TTC549 (cell line): ENCODE results near the gene COBLL1.
"Not testable (repeated sequence)": the region's sequence is repeated elsewhere in the genome, so short reads cannot be mapped to it uniquely, and the experiment has no call there.

Experiments
- FAIRE-seq: peaks from 2 replicates; lab custom pipeline; 2012; peaks lifted over from hg19 to GRCh38; lab: Jason Lieb, UNC

The COBLL1 gene

GRCh38 chr2:164841719-164842623 is at the start of gene COBLL1:
Gene COBLL1 (minus strand): TSS chr2:164841823. CDS start chr2:164841196, 627 bp downstream.
- FAIRE-seq: no peak

- no peak for FAIRE-seq
Observed at GRCh38 chr2:164890544-164890943, 48.9 kb upstream of the COBLL1 start.

- no peak for FAIRE-seq
Observed at GRCh38 chr2:164888592-164888991, 47.0 kb upstream of the COBLL1 start.

- no peak for FAIRE-seq
Observed at GRCh38 chr2:164887434-164888144, 46.0 kb upstream of the COBLL1 start.

- FAIRE-seq: no peak
Observed at GRCh38 chr2:164882276-164882675, 40.7 kb upstream of the COBLL1 start.

- no peak for FAIRE-seq
Observed at GRCh38 chr2:164881524-164881923, 39.9 kb upstream of the COBLL1 start.

- FAIRE-seq: no peak
Observed at GRCh38 chr2:164879901-164880535, 38.4 kb upstream of the COBLL1 start.

GRCh38 chr2:164877927-164878326 is 36.3 kb upstream of the COBLL1 start:
- FAIRE-seq: no peak

GRCh38 chr2:164877169-164877568 is 35.5 kb upstream of the COBLL1 start:
- no peak for FAIRE-seq

- FAIRE-seq: no peak
Observed at GRCh38 chr2:164875334-164876205, 33.9 kb upstream of the COBLL1 start.

GRCh38 chr2:164873210-164873908 is 31.7 kb upstream of the COBLL1 start:
- no peak for FAIRE-seq

GRCh38 chr2:164871404-164871803 is 29.8 kb upstream of the COBLL1 start:
- FAIRE-seq: no peak

- FAIRE-seq: no peak
Observed at GRCh38 chr2:164869420-164869772, 27.8 kb upstream of the COBLL1 start.

GRCh38 chr2:164868563-164869419 is 27.2 kb upstream of the COBLL1 start:
- FAIRE-seq: no peak

GRCh38 chr2:164867779-164868397 is 26.3 kb upstream of the COBLL1 start:
- FAIRE-seq: no peak

- FAIRE-seq: not testable (repeated sequence)
Observed at GRCh38 chr2:164866381-164866780, 24.8 kb upstream of the COBLL1 start.

GRCh38 chr2:164860694-164861042 is 19.0 kb upstream of the COBLL1 start:
- FAIRE-seq: no peak

GRCh38 chr2:164859906-164860693 is 18.5 kb upstream of the COBLL1 start:
- not testable (repeated sequence) for FAIRE-seq

GRCh38 chr2:164859251-164859818 is 17.7 kb upstream of the COBLL1 start:
- FAIRE-seq: no peak
